HG02973 (cell line): ENCODE measurements around the gene IRF9.
"Not testable (repeated sequence)": the region's sequence is repeated elsewhere in the genome, so short reads cannot be mapped to it uniquely, and the experiment has no call there.

ENCODE experiments used
- ATAC-seq: cut with Tn5 transposase; IDR thresholded peaks from one replicate; pipeline ENCODE4 v1.9.1; 2021; ENCODE audit warnings: moderate library complexity; ENCODE audit not compliant: unreplicated experiment

Gene IRF9

DNA sequence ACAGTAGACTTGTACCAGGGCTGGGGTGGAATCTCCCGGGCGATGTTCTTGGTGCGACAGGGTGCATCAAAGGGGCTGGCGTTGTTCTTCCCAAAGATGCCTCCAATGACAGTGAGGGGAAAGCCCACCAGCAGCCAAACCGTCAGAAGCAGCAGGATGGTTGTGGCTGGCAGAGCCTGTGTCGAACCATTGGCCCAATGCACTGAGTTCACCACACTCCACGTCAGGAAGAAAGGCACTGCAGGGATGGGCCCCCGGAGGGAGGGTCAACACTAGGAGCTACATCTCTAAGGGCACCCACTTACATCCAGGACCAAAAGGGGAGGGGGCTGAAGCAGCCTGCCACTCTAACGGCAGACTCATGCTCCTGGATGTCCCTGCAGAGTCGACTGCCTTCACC is 29.4 kb downstream of the IRF9 start:
- ATAC-seq, result no peak

DNA sequence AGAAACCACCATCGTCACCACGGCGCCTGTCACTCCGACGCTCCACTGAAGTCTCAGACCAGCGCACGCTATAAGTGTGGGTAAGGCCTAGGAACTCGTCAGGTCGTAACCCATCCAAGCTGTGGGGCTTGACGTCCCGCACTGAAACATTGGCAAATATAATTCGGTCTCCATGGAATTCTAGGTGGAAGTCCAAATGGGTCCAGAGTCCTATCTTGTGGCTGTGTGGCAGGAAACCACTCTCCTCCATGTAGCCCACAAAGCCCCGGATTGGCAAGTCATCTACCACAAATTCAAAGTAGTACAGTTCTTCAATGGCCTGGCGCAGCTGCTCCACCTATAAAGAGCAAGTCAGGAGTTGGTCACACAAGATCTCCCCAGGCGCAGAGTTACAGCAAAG is 31.9 kb downstream of the IRF9 start:
- no peak for ATAC-seq

GRCh38 chr14:24194186-24194872 is 33.3 kb downstream of the IRF9 start:
- no peak for ATAC-seq

- ATAC-seq, result no peak
Measured at GRCh38 chr14:24194873-24195185, 33.8 kb downstream of the IRF9 start.

- ATAC-seq, result peak; percentile 67
Measured at GRCh38 chr14:24195186-24196070, 34.4 kb downstream of the IRF9 start, which contains the start of gene TM9SF1. TSS of gene TM9SF1 (minus strand) at chr14:24195441. CDS start at chr14:24195019, 422 bp downstream.

GRCh38 chr14:24196071-24197055 is 35.3 kb downstream of the IRF9 start:
- peak; percentile 9 for ATAC-seq

GRCh38 chr14:24197056-24197450 is 36.0 kb downstream of the IRF9 start:
- ATAC-seq, result no peak

GRCh38 chr14:24198814-24199524 is 37.9 kb downstream of the IRF9 start:
- no peak for ATAC-seq

DNA sequence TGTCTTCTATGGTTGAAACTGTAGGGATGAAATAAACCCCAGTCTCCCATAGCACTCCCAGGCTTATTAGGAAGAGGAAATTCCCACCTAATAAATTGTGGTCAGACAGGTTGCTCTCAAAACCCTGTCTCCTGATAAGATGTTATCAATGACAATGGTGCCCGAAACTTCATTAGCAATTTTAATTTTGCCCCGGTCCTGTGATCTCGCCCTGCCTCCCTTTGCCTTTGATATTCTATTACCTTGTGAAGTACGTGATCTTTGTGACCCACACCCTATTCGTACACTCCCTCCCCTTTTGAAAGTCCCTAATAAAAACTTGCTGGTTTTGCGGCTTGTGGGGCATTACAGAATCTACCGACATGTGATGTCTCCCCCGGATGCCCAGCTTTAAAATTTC is 41.5 kb downstream of the IRF9 start:
- not testable (repeated sequence) for ATAC-seq

DNA sequence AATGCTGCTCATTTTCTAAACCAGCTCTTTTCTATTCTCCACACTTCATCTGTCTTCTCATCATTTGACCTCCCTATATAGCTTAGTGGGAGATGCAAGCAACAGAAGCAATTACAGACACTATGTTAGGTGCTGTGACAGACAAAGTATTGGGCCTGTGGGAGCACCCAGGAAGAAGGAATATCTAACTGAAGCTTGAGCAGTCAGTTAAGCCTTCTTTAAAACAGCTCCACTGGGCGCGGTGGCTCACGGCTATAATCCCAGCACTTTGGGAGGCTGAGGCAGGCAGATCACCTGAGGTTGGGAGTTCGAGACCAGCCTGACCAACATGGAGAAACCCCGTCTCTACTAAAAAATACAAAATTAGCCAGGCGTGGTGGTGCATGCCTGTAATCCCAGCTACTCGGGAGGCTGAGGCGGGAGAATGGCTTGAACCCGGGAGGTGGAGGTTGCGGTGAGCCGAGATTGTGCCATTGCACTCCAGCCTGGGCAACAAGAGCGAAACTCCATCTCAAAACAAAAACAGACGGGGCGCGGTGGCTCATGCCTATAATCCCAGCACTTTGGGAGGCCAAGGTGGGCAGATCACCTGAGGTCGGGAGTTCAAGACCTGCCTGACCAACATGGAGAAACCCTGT is 42.3 kb downstream of the IRF9 start:
- ATAC-seq, result not testable (repeated sequence)

DNA sequence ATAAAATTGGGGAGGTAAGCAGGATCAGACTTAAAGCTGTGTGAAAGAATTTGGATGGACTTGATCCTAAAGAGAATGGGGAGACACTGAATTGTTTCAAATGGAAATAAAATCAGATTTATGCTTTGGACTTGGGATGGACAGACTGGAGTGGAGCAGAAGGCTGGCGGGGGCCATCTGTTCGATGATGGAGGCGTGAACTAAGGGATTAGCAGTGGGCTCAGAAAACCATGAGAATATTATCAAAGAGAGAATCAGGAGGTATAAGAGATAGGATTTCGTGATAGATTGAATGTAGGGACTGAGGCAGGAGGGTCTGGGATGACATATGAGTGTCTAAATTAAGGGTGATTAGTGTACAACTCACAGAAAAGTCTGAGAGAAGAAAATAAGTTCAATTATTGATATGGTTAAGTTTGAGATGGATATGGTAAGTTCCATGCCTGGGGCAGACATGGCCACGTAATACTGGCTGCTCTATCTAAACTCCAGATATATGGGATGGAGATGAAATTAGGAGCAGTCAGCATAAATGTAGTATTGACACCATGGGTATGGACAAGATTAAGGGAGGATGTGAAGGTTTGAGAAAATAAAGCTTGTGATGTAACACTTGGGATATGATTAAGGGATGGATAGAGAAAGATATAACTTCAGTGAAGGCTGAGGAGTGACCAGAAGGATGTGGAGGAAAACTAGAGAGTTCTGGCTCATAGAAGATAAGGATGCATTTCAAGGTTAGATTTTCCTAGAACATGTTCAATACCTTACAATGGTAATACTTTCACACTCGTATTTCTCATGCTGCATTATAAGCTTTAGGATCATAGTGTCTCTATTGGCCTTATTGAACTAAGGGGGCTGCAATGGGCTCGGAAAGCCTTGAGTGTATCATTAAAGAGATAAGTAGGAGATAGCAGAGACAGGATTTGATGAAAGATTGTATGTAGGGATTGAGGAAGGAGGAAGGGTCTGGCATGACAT is 43.4 kb downstream of the IRF9 start:
- ATAC-seq, result no peak

DNA sequence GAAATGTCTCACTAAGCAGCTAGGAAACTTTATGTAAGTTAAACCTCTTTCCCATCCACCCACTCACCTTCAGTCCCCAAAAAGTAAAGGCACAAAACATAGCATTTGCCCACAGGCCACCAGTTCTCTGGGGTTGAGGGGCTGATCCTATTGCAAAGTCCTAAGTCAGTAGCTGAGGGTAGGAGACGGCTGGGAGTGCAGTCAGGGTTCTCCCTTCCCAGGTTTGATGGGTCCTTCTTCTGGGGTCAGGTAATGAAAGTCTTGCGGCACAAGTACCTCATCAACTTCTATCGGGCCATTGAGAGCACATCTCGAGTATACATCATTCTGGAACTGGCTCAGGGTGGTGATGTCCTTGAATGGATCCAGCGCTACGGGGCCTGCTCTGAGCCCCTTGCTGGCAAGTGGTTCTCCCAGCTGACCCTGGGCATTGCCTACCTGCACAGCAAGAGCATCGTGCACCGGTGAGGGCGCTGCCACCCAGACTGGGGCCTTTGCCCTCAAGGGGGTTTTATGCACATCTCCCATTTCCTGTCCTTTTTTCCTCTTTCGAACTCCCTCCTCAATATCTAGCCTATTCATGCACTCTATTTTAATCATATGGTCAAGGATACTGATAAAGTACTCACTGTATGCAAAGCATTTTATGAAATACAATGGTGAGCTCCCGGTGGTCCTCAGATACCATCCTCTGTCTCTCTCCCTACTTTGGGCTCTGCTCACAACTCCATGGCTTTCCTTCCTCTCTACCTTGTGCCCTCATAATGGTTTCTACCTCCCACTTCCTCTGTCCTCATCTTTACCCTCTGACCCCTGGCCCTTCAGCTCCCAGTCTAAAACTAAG is 45.4 kb downstream of the IRF9 start:
- ATAC-seq, result no peak

DNA sequence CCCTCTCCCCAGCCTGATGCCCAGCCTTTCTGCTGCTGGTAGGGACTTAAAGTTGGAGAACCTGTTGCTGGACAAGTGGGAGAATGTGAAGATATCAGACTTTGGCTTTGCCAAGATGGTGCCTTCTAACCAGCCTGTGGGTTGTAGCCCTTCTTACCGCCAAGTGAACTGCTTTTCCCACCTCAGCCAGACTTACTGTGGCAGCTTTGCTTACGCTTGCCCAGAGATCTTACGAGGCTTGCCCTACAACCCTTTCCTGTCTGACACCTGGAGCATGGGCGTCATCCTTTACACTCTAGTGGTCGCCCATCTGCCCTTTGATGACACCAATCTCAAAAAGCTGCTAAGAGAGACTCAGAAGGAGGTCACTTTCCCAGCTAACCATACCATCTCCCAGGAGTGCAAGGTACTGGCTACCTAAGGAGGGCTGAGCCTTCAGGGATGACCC is 46.1 kb downstream of the IRF9 start:
- no peak for ATAC-seq

GRCh38 chr14:24207625-24208024 is 46.6 kb downstream of the IRF9 start:
- ATAC-seq, result no peak

- ATAC-seq, result no peak
Measured at GRCh38 chr14:24211311-24211710, 50.2 kb downstream of the IRF9 start.

DNA sequence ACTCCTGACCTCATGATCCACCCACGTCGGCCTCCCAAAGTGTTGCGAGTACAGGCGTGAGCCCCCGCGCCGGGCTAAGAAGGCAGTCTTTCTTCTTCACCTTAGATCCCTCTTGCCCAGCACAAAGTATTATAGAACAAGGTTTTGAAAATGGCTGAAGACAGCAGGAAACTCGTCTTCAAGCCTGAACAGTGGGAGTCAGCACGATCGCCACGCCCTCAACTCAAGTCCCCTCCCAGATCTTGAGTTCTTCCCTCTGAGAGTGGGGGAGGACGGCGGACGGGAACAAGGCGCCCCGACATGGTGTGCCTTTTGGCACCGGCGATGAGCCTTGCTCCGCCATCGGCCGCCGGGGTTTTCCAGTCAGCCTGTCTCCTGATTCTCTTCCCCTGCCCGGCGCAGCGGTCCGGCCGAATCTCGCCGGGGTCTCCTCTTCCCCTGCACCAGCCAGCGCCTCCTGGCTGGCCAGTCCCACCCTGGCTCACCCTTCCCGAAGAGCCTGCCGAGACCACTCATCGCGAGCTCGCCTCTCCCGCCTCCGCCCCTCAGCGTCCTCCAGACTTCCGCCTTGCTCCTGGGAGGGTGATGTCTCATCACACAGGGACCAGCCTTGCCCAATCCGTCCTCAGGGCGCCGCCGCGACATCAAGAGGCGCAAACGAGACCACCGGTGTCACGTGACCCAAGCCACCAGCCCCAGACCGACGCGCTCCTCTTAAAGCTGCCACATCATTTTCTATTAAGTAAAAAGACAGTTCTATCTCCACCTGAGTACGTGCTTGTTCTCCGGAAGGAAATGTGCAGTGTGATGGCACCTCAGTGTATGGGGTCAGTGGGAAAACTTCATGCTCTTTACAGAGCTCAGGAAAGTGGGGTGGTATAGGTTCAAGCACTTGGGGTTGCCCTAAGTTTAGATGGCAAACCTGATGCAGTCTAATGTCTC is 52.1 kb downstream of the IRF9 start, which contains the start of gene CHMP4A:
CHMP4A (minus strand) TSS at position 565 of the 942 bp plus-strand sequence; CDS start at position 516, 49 bp downstream.
- peak; percentile 76 for ATAC-seq
